Measurements from ENCODE around the gene GLIS1. TPM values are rescaled to one million over a fixed set of nuclear protein-coding genes. Genes with fewer than 3 reads are reported as not detected.
"Not testable (repeated sequence)": the region's sequence is repeated elsewhere in the genome, so short reads cannot be mapped to it uniquely, and the experiment has no call there.

GLIS1 gene
- not detected for polyA plus RNA-seq (2012; ENCODE audit: insufficient read depth, insufficient read length)

GRCh38 chr1:53739109-53739681, at the start of gene GLIS1:
TSS of gene GLIS1 (minus strand) at chr1:53739164. CDS start at chr1:53738064, 1,100 bp downstream.
- DNase-seq (ENCODE audit: low read depth, low spot score), result peak; percentile 19
- H3K4me3 ChIP-seq (ENCODE audit: low read length), result peak within 1 kb of the TSS; percentile 47

DNA sequence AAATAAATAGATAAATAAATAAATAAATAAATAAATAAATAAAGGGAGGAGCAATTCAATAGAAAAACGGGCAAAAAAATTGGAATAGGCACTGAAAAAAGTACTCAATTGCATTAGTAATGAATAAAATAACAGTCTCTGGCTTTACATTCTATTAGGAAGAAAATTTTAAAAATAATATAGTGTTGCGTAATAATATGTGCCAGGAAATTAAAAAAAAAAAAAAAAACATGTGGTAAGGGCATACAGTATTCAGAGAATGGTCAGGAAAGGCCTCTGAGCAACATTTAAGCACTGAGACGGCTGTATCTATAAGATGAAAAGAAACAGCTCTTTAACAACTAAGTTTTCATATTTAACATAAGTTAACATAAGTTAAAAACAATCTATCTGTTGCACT, 48.7 kb upstream of the GLIS1 start:
- H3K4me3 ChIP-seq (ENCODE audit: low read length), result no peak overlapping the region
- DNase-seq (ENCODE audit: low read depth, low spot score), result no peak

- H3K4me3 ChIP-seq (ENCODE audit: low read length), result no peak overlapping the region
- DNase-seq (ENCODE audit: low read depth, low spot score), result no peak
Measured at GRCh38 chr1:53783056-53783455, 44.1 kb upstream of the GLIS1 start.

DNA sequence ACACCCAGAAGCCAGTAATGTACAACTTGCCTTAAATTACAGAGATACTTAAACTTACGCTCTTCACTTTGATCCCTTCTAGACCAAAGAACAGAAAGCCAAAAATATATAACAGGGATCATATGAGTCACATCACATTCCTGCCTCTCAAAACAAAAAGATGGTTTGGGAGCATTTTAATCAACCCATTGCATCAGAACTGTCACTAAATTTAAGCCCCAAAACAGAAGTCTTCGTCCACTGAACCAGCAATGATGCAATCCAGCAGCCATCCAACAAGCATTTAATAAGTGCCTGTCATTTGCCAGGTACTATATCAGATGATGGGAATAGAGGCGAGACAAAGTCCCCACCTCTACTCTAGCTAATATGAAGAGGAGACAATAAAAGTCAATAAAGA, 42.7 kb upstream of the GLIS1 start:
- no peak for DNase-seq (ENCODE audit: low read depth, low spot score)
- H3K4me3 ChIP-seq (ENCODE audit: low read length), result no peak overlapping the region

DNA sequence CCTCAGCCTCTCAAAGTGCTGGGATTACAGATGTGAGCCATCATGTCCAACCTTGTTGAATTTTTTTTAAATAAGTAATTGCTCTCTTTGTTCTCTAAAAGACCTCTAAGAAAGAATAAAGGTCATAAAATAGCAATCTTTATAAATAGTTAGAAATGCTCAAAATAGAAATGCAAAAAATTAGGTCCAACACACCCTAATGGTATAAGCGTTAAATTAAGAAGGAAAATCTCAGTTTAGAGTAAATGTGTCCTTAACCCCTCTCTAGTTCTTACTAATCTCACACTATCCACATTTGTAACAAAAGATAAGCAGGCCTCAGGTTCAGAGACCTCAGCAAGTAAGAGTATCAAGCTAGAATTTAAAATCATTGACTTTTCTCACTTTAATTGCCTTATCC, 38.3 kb upstream of the GLIS1 start:
- no peak overlapping the region for H3K4me3 ChIP-seq (ENCODE audit: low read length)
- no peak for DNase-seq (ENCODE audit: low read depth, low spot score)

DNA sequence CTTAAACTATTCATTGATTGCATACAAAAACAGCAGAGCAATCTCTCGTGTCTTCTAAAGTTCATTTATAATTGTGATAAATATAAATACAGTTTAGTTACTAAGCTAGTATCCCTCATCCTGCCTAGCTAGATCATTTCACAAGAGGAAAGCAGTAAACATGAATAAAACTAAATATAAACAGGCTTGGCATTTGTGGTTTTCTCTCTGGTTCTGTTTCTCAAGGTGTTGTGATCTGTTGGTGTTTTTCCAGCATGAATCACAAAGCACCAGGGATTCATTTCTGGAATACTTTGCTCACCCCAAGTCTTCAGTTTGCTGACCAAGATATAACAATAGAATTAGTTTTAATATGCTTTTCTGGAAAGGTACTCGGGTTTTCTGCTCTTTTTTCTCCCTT, 32.7 kb upstream of the GLIS1 start:
- DNase-seq (ENCODE audit: low read depth, low spot score), result no peak
- H3K4me3 ChIP-seq (ENCODE audit: low read length), result no peak overlapping the region

- no peak for DNase-seq (ENCODE audit: low read depth, low spot score)
- no peak overlapping the region for H3K4me3 ChIP-seq (ENCODE audit: low read length)
Measured at GRCh38 chr1:53769780-53770179, 30.8 kb upstream of the GLIS1 start.

DNA sequence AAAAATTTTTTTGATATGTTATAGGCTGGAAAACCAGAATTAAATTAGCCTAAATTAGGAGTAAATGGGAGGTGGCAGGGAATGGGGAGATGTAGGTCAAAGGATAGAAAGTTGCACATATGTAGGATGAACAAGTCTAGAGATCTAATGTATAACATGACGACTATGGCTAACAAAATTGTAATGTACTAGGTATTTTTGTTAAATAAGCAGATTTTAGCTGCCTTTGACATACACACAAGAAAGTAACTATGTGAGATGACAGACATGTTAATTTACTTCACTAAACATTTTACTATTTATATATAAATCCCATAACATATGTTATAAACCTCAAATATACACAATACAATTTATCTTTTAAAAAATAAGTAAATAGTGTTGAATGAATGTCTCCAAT, 30.2 kb upstream of the GLIS1 start:
- H3K4me3 ChIP-seq (ENCODE audit: low read length), result no peak overlapping the region
- DNase-seq (ENCODE audit: low read depth, low spot score), result no peak

DNA sequence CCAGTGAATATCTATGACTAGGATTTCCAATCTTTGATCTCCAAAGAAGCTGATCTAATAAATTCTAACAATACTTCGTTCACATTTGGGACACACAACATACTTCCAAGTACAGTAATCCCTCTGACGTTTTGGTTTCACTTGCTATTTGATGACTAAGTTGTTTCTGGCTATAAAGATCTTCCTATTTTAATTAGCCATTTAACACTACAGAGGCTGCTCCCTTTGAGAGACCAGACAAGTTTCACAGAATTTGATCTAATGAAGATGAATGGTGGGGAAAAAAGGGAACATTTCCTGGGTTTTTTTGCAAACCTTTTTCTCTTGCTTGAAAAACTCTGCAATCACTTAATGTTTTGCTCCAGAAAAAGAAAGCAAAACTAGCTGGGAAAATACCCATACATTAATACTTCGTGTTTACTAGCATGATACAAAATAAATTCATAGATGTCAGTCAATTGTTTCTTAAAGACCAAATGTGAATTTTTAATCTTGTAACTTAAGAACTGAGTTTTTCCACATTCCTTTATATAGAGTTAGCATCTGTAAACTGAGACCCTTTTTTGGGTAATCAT, 28.0 kb upstream of the GLIS1 start:
- H3K4me3 ChIP-seq (ENCODE audit: low read length), result no peak overlapping the region
- DNase-seq (ENCODE audit: low read depth, low spot score), result no peak

- no peak overlapping the region for H3K4me3 ChIP-seq (ENCODE audit: low read length)
- no peak for DNase-seq (ENCODE audit: low read depth, low spot score)
Measured at GRCh38 chr1:53766194-53766742, 27.3 kb upstream of the GLIS1 start.

- DNase-seq (ENCODE audit: low read depth, low spot score), result peak; percentile 25
- H3K4me3 ChIP-seq (ENCODE audit: low read length), result no peak overlapping the region
Measured at GRCh38 chr1:53765657-53766056, 26.7 kb upstream of the GLIS1 start.

DNA sequence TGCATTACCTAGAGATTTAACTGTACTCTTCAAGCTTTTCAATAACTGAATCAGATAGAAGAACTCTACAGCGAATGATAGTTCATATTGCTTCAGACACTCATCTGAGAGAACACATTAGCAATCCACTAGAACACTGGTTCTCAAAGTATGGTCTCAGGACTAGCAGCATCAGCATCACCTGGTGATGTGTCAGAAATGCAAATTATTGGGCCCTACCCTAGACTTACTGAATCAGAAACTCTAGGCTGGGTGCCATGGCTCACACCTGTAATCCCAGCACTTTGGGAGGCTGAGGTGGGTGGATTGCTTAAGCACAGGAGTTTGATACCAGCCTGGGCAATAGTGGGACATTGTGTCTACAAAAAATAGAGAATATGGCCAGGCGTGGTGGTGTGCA, 24.9 kb upstream of the GLIS1 start:
- DNase-seq (ENCODE audit: low read depth, low spot score), result no peak
- no peak overlapping the region for H3K4me3 ChIP-seq (ENCODE audit: low read length)

DNA sequence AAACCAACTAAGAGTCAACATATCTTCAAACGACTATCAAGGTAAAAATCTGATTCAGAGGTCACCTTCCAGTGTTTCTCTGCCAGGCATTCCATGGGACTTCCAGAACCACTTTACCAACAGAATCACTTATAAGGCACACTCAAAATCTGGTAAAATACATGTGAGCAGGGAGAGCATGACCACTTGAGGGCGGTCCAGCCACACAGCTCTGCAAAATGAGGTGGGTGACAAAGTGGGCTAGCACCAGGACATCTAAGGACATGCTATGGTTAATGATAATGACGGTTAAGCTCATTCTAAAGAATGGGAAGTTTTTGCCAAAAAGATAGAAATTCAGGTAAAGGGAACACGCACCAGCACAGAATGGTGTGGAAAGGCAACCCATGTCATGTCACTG, 24.5 kb upstream of the GLIS1 start:
- DNase-seq (ENCODE audit: low read depth, low spot score), result no peak
- no peak overlapping the region for H3K4me3 ChIP-seq (ENCODE audit: low read length)

- not testable (repeated sequence) for DNase-seq (ENCODE audit: low read depth, low spot score); H3K4me3 ChIP-seq (ENCODE audit: low read length)
Measured at GRCh38 chr1:53760497-53760896, 21.5 kb upstream of the GLIS1 start.

DNA sequence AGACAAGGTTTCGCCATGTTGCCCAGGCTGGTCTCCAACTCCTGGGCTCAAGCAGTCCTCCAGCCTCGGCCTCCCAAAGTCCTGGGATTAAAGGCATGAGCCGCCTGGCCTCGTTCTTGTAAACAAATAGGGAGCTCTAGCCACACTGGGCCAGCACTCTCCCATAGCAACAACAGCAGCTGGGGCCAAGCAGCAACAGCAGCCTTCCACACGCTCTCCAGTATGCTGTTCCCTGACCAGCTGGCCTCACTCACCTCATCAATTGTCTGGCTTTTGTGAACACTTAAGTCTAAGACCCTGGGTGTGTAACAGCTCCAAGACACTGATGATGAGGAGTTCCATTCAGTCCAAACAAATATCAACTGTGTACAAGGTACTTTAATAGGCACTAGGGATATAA, 16.9 kb upstream of the GLIS1 start:
- no peak for DNase-seq (ENCODE audit: low read depth, low spot score)
- no peak overlapping the region for H3K4me3 ChIP-seq (ENCODE audit: low read length)

DNA sequence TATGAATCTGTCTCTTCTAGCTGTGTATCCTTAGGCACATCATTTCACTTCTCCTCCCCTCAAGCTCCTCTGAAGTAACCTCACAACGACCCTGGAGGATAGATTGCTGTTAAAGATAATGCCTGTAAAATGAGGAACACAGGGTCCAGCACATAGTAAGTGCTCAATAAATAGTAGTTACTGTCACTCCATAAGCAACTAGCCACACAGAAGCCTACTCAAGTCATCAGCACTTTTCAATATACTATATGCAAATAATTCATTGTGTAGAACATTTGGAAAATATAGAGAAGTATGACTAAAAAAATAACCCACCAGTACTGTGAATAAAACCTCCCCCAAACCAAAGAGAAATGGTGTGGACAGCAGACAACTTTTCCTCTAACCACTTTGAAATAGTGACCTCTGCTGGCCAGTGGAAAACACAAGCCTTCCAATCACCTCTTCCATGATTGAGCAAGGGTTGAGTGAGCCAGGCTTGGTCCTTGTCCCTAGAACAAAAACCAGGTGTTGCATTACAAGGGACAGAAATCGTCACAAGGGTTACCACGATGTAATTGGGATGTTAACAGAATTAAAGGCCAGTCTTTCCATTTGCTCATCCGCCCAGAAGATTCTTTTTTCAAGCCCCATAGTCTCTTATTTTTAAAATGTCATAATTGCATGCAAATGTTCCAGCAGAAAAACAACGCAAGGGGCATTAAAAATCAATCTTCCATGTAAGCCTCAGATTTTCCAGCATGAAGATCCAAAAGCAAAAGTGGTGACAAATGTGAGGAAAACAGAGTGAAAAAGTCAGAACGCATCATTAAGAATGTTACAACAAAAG, 15.7 kb upstream of the GLIS1 start:
- no peak overlapping the region for H3K4me3 ChIP-seq (ENCODE audit: low read length)
- DNase-seq (ENCODE audit: low read depth, low spot score), result peak; percentile 14

- no peak for DNase-seq (ENCODE audit: low read depth, low spot score)
- H3K4me3 ChIP-seq (ENCODE audit: low read length), result no peak overlapping the region
Measured at GRCh38 chr1:53752281-53752680, 13.3 kb upstream of the GLIS1 start.

- DNase-seq (ENCODE audit: low read depth, low spot score), result no peak
- H3K4me3 ChIP-seq (ENCODE audit: low read length), result no peak overlapping the region
Measured at GRCh38 chr1:53747841-53748240, 8.9 kb upstream of the GLIS1 start.

DNA sequence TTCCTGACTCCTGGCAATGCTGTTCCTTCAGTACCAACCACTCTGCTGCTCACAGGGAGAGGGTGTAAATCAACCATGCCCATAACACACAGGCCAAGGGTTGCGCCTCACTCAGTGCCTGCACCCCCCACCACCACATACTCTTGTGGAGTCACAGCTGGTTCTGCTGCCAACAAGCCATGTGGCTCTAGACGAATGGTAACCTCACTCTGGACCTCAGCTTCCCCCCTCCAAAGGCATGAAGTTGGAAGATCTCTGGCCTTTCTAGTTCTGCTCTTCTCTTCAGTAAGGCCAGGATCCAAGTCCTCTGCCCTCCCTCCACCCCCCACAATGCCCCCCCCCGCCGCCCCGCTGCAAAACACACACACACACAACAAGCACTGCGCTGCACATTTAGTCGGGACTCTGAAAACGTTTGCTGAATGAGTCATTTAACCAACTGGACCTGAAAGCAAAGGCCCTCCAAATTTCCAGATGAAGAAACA, 1.7 kb upstream of the GLIS1 start:
- H3K4me3 ChIP-seq (ENCODE audit: low read length), result no peak overlapping the region
- DNase-seq (ENCODE audit: low read depth, low spot score), result no peak

All from Jurkat, Clone E6-1 (cell line).